Measurements from ENCODE around the gene TBL1XR1. TPM values are rescaled to one million over a fixed set of nuclear protein-coding genes. Genes with fewer than 3 reads are reported as not detected.
A peak's percentile ranks its signal among the peaks of the same experiment; 100 is the strongest.
"Not testable (repeated sequence)": the region's sequence is repeated elsewhere in the genome, so short reads cannot be mapped to it uniquely, and the experiment has no call there.

Gene TBL1XR1
- total RNA-seq, 6 experiments from 2014 or later = 32.6 to 80.6 (median 56.2) TPM

GRCh38 chr3:177195242-177195991, 1.9 kb downstream of the TBL1XR1 start:
- no peak for TF ChIP-seq CTCF (IDR thresholded peaks at IDR 0.05)
- TF ChIP-seq POLR2A (IDR thresholded peaks at IDR 0.05) = no peak
- intact Hi-C loops (cut with DNase I) = loop anchor here in 1 of 2 donors (5.0 kb wide), 1 partner anchor 162 kb away; no protein-coding TSS in a partner anchor
- H3K4me1 ChIP-seq = peaks cover 0 to 17% (median 5%) of the 10 kb centered on the region in 4 donors
- no peaks in the 10 kb centered on the region for H3K36me3 ChIP-seq
- ATAC-seq (peak in 1 of 4 donors; percentile 5), DNase-seq (no peak)
- no peaks in the 10 kb centered on the region for H3K27me3 ChIP-seq
- H3K4me3 ChIP-seq = peak overlapping the region; percentile 62 to 77 (median 75)
- 8% methylated on average over 8 of the region's 8 CpGs for WGBS (ENCODE audit: insufficient coverage, low coverage, low lambda C conversion rate, missing lambda C conversion rate)
- H3K9me3 ChIP-seq = no peaks in the 10 kb centered on the region
- H3K27ac ChIP-seq = peak overlapping the region; percentile 86 to 95 (median 93)

GRCh38 chr3:177194299-177194698, 3.0 kb downstream of the TBL1XR1 start:
- Histone ChIP-seq H3K9me3 (no peaks in the 10 kb centered on the region), H3K36me3 (no peaks in the 10 kb centered on the region), H3K27me3 (no peaks in the 10 kb centered on the region), H3K27ac (no peak overlapping the region), H3K4me3 (no peak overlapping the region), H3K4me1 (peaks cover 0 to 17% (median 5%) of the 10 kb centered on the region in 4 donors)
- DNase-seq (no peak), ATAC-seq (no peak)
- intact Hi-C loops (cut with DNase I) = no loop called here
- 42% methylated on average over 1 of the region's 1 CpG for WGBS (ENCODE audit: insufficient coverage, low coverage, low lambda C conversion rate, missing lambda C conversion rate)
- TF ChIP-seq POLR2A (IDR thresholded peaks at IDR 0.05) = no peak
- no peak for TF ChIP-seq CTCF (IDR thresholded peaks at IDR 0.05)

- intact Hi-C loops (cut with DNase I) = no loop called here
- 84% methylated on average over 9 of the region's 9 CpGs for WGBS (ENCODE audit: insufficient coverage, low coverage, low lambda C conversion rate, missing lambda C conversion rate)
- H3K9me3 ChIP-seq = no peaks in the 10 kb centered on the region
- no peak overlapping the region for H3K4me3 ChIP-seq
- H3K27ac ChIP-seq = no peak overlapping the region
- H3K36me3 ChIP-seq = no peaks in the 10 kb centered on the region
- no peak for TF ChIP-seq CTCF (IDR thresholded peaks at IDR 0.05)
- TF ChIP-seq POLR2A (IDR thresholded peaks at IDR 0.05) = no peak
- DNase-seq (no peak), ATAC-seq (no peak)
- H3K4me1 ChIP-seq = peaks cover 0 to 17% (median 5%) of the 10 kb centered on the region in 4 donors
- no peaks in the 10 kb centered on the region for H3K27me3 ChIP-seq
Measured at GRCh38 chr3:177193688-177194268, 3.5 kb downstream of the TBL1XR1 start.

GRCh38 chr3:177193275-177193674, 4.0 kb downstream of the TBL1XR1 start:
- H3K27ac ChIP-seq; intact Hi-C loops (cut with DNase I); DNase-seq: not testable (repeated sequence)

More at GRCh38 chr3:177193275-177193674, 4.0 kb downstream of the TBL1XR1 start:
- H3K27me3 ChIP-seq, ATAC-seq, H3K9me3 ChIP-seq, H3K4me3 ChIP-seq, H3K36me3 ChIP-seq: not testable (repeated sequence)
- peaks cover 0 to 14% (median 4%) of the 10 kb centered on the region in 4 donors for H3K4me1 ChIP-seq
- 89% methylated on average over 12 of the region's 12 CpGs for whole genome bisulfite sequencing (ENCODE audit: insufficient coverage, low coverage, low lambda C conversion rate, missing lambda C conversion rate)
